ENCODE measurements around the gene PTCH1. TPM values are rescaled to one million over a fixed set of nuclear protein-coding genes. Genes with fewer than 3 reads are reported as not detected.

PTCH1 gene
- polyA plus RNA-seq, 2 of the 4 experiments (the other 2 are of a cell fraction) = 1.9 to 4.8 TPM

DNA sequence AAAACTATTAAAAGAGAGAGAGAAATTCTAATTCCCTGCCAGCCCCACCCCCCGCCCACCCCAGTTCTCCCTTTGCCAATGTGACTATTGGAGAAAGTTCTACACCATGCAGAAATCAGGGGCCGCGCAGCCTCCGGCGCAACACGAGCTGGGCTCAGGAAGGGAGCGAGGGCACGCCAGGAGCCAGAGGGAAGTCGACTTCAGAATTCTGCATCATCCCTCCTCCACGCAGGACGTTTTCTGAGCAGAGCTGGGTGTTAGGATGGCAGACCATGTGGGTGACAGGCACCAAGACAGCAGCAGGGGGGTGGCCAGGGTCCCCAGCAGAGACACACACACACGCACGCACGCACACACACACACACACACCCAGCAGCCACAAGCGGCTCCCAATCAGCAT is 72.6 kb downstream of the PTCH1 start:
- Histone ChIP-seq H3K27ac (no peak overlapping the region), H3K4me3 (no peak overlapping the region), H3K9me3 (no peaks in the 10 kb centered on the region), H3K4me1 (no peaks in the 10 kb centered on the region), H3K4me2 (no peak overlapping the region)
- ATAC-seq (no peak), DNase-seq (ENCODE audit: low read depth in 1 of 2, low spot score in 1 of 2) (no peak), FAIRE-seq (no peak)
- WGBS (ENCODE audit: missing lambda C conversion rate) = 94% methylated on average over 15 of the region's 15 CpGs
- ChIA-PET CTCF (interaction anchor here (1.7 kb wide), 1 partner anchor 9 kb away, joined by 4 read pairs; no protein-coding TSS in a partner anchor), POLR2A (interaction anchor here (0.6 kb wide), 1 partner anchor 18 kb away, joined by 3 read pairs; no protein-coding TSS in a partner anchor)
- TF ChIP-seq, protein P1, sequence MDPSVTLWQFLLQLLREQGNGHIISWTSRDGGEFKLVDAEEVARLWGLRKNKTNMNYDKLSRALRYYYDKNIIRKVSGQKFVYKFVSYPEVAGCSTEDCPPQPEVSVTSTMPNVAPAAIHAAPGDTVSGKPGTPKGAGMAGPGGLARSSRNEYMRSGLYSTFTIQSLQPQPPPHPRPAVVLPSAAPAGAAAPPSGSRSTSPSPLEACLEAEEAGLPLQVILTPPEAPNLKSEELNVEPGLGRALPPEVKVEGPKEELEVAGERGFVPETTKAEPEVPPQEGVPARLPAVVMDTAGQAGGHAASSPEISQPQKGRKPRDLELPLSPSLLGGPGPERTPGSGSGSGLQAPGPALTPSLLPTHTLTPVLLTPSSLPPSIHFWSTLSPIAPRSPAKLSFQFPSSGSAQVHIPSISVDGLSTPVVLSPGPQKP (IDR thresholded peaks at IDR 0.05; ENCODE audit: low read depth, low read length) = no peak
- TF ChIP-seq HDAC2 (IDR thresholded peaks at IDR 0.05) (no peak), HOXA7 (CRISPR knock-in tag; IDR thresholded peaks at IDR 0.05) (no peak), KDM5A (IDR thresholded peaks at IDR 0.05) (no peak), EP300 (IDR thresholded peaks at IDR 0.05) (no peak), ZNF302 (CRISPR knock-in tag; IDR thresholded peaks at IDR 0.05) (no peak), CTCF (IDR thresholded peaks at IDR 0.05) (no peak), HOXB5 (CRISPR knock-in tag; IDR thresholded peaks at IDR 0.05) (no peak), NFE2L2 (conservative IDR thresholded peaks at IDR 0.05; ENCODE audit: low read length) (no peak), RARB (CRISPR knock-in tag; IDR thresholded peaks at IDR 0.05) (no peak), RFX5 (IDR thresholded peaks at IDR 0.05) (no peak), ZFP36 (IDR thresholded peaks at IDR 0.05; ENCODE audit: borderline replicate concordance, partially characterized antibody) (no peak), SREBF2 (IDR thresholded peaks at IDR 0.05) (no peak), FOSB (CRISPR knock-in tag; IDR thresholded peaks at IDR 0.05) (no peak), CHD2 (IDR thresholded peaks at IDR 0.05; ENCODE audit: low read length, partially characterized antibody) (no peak), RAD21 (conservative IDR thresholded peaks at IDR 0.05 in 1 of 2, IDR thresholded peaks at IDR 0.05 in 1 of 2) (no peak), POLR2AphosphoS2 (conservative IDR thresholded peaks at IDR 0.05; ENCODE audit: low read length) (no peak), EHMT2 (IDR thresholded peaks at IDR 0.05; ENCODE audit: low read depth) (no peak), SMC3 (IDR thresholded peaks at IDR 0.05) (no peak), HOXB13 (CRISPR knock-in tag; IDR thresholded peaks at IDR 0.05; ENCODE audit: low read depth) (no peak)

GRCh38 chr9:95443301-95443700 is 73.5 kb downstream of the PTCH1 start:
- H3K4me1 ChIP-seq = no peaks in the 10 kb centered on the region
- CTCF ChIA-PET = interaction anchor here (0.9 to 1.5 kb wide), 2 partner anchors 10 to 12 kb away, joined by 3 read pairs; no protein-coding TSS in a partner anchor
- no peak for FAIRE-seq
- 57% methylated on average over 2 of the region's 2 CpGs for WGBS (ENCODE audit: missing lambda C conversion rate)
- TF ChIP-seq KDM1A (IDR thresholded peaks at IDR 0.05; ENCODE audit: low read depth) (no peak), MAZ (IDR thresholded peaks at IDR 0.05; ENCODE audit: borderline replicate concordance, low read depth, low read length) (no peak), TFCP2L1 (CRISPR knock-in tag; IDR thresholded peaks at IDR 0.05) (no peak), RNF2 (IDR thresholded peaks at IDR 0.05; ENCODE audit: borderline replicate concordance, low read depth) (no peak), GATA3 (IDR thresholded peaks at IDR 0.05; ENCODE audit: borderline replicate concordance) (no peak), MAFK (IDR thresholded peaks at IDR 0.05; ENCODE audit: partially characterized antibody) (no peak), FOSB (CRISPR knock-in tag; IDR thresholded peaks at IDR 0.05) (no peak), JUNB (IDR thresholded peaks at IDR 0.05) (no peak), POLR2A (IDR thresholded peaks at IDR 0.05; ENCODE audit: low read length) (no peak), RAD21 (conservative IDR thresholded peaks at IDR 0.05 in 1 of 2, IDR thresholded peaks at IDR 0.05 in 1 of 2) (no peak), CHD2 (IDR thresholded peaks at IDR 0.05; ENCODE audit: low read length, partially characterized antibody) (no peak)
- DNase-seq (ENCODE audit: low read depth in 1 of 2, low spot score in 1 of 2) = no peak
- ATAC-seq = no peak
- no peak overlapping the region for H3K27ac ChIP-seq
- no peak overlapping the region for H3K4me2 ChIP-seq
- H3K9me3 ChIP-seq = no peaks in the 10 kb centered on the region
- H3K4me3 ChIP-seq = no peak overlapping the region
- POLR2A ChIA-PET = no interaction called here
